ENCODE data around the gene LMNTD2. TPM values are rescaled to one million over a fixed set of nuclear protein-coding genes. Genes with fewer than 3 reads are reported as not detected.

LMNTD2 gene
- total RNA-seq, 4 donors from 2014 or later: 0.14 to 2.2 (median 0.51) TPM; not detected in 1

GRCh38 chr11:601573-602245, 41.2 kb upstream of the LMNTD2 start:
- intact Hi-C loops (cut with DNase I; ENCODE audit: low total_unique reads): no loop called here
- H3K36me3 ChIP-seq: no peaks in the 10 kb centered on the region
- no peaks in the 10 kb centered on the region for H3K27me3 ChIP-seq
- no peak overlapping the region for H3K27ac ChIP-seq
- no peak overlapping the region for H3K4me3 ChIP-seq
- peaks cover 0 to 4% of the 10 kb centered on the region in 2 donors for H3K4me1 ChIP-seq
- H3K9me3 ChIP-seq: no peaks in the 10 kb centered on the region
- TF ChIP-seq CTCF (IDR thresholded peaks at IDR 0.05) (no peak), POLR2A (IDR thresholded peaks at IDR 0.05) (no peak)
- DNase-seq: no peak

- no peak for DNase-seq
- no peak for TF ChIP-seq CTCF (IDR thresholded peaks at IDR 0.05)
- no peak for TF ChIP-seq POLR2A (IDR thresholded peaks at IDR 0.05)
- H3K36me3 ChIP-seq: no peaks in the 10 kb centered on the region
These were observed 37.6 kb upstream of the LMNTD2 start for GRCh38 chr11:598005-598680.

GRCh38 chr11:597166-597725, 36.7 kb upstream of the LMNTD2 start:
- Histone ChIP-seq H3K27me3 (no peaks in the 10 kb centered on the region), H3K9me3 (no peaks in the 10 kb centered on the region), H3K36me3 (no peaks in the 10 kb centered on the region), H3K27ac (no peak overlapping the region), H3K4me1 (no peaks in the 10 kb centered on the region), H3K4me3 (no peak overlapping the region)
- intact Hi-C loops (cut with DNase I; ENCODE audit: low total_unique reads): no loop called here
- no peak for DNase-seq
- TF ChIP-seq CTCF (IDR thresholded peaks at IDR 0.05) (no peak), POLR2A (IDR thresholded peaks at IDR 0.05) (no peak)

More at GRCh38 chr11:598005-598680, 37.6 kb upstream of the LMNTD2 start:
- intact Hi-C loops (cut with DNase I; ENCODE audit: low total_unique reads): no loop called here
- H3K27me3 ChIP-seq: no peaks in the 10 kb centered on the region
- H3K27ac ChIP-seq: no peak overlapping the region
- H3K4me3 ChIP-seq: no peak overlapping the region
- no peaks in the 10 kb centered on the region for H3K9me3 ChIP-seq
- H3K4me1 ChIP-seq: no peaks in the 10 kb centered on the region

- TF ChIP-seq CTCF (IDR thresholded peaks at IDR 0.05) (no peak), POLR2A (IDR thresholded peaks at IDR 0.05) (no peak)
- intact Hi-C loops (cut with DNase I; ENCODE audit: low total_unique reads): no loop called here
- no peaks in the 10 kb centered on the region for H3K27me3 ChIP-seq
- H3K36me3 ChIP-seq: no peaks in the 10 kb centered on the region
- DNase-seq: no peak
- H3K4me3 ChIP-seq: no peak overlapping the region
- no peaks in the 10 kb centered on the region for H3K4me1 ChIP-seq
- no peaks in the 10 kb centered on the region for H3K9me3 ChIP-seq
- H3K27ac ChIP-seq: no peak overlapping the region
These were observed 35.8 kb upstream of the LMNTD2 start for GRCh38 chr11:596374-596773.

- Histone ChIP-seq H3K27me3 (no peaks in the 10 kb centered on the region), H3K4me3 (no peak overlapping the region), H3K27ac (no peak overlapping the region), H3K36me3 (no peaks in the 10 kb centered on the region), H3K4me1 (no peaks in the 10 kb centered on the region), H3K9me3 (no peaks in the 10 kb centered on the region)
- no peak for DNase-seq
- TF ChIP-seq CTCF (IDR thresholded peaks at IDR 0.05) (no peak), POLR2A (IDR thresholded peaks at IDR 0.05) (no peak)
- intact Hi-C loops (cut with DNase I; ENCODE audit: low total_unique reads): no loop called here
These were observed 34.9 kb upstream of the LMNTD2 start for GRCh38 chr11:595400-595799.

Data from uterus (tissue), 4 donors.